Left cardiac atrium (tissue), 4 donors: ENCODE data around the gene ARHGDIA. TPM values are rescaled to one million over a fixed set of nuclear protein-coding genes. Genes with fewer than 3 reads are reported as not detected.

ENCODE experiments used
- ATAC-seq, 2 donors: fragments of 200-7000 bp; cut with Tn5 transposase; one replicate each; pipeline ENCODE4 v1.9.1; 2020; ENCODE audit warnings: mild to moderate bottlenecking in 2 of 2, moderate library complexity in 2 of 2
- DNase-seq: peaks from one replicate; pipeline ENCODE4 v3.0.0-alpha.2; 2020
- intact Hi-C, 2 donors: fragments of 100-400 bp; cut with DNase I; formaldehyde crosslinking; loops; one replicate each; pipeline versions ENCODE4 v1.14.1 to v1.15.1; 2022 to 2023
- total RNA-seq, 2 donors: library from RNA; stranded (reverse); fragmentation: NEBNext Ultra II Directional; extraction: Animal tissue kit (Norgen Biotek cat#: 25700); gene quantifications; one replicate each; pipeline ENCODE4 v1.2.1, GENCODE V29; 2021
- donor health status: DM: no; HTN: yes; CAD: no.
- donor health status: DM: no; HTN: yes; CAD: no; lungs with severe emphysema.
- donor health status: DM: yes; HTN: yes; CAD: no.
- donor health status: Dilated cardiomyopathy.

The ARHGDIA gene
- total RNA-seq, 2 donors from 2014 or later, result 168 to 252 TPM

DNA sequence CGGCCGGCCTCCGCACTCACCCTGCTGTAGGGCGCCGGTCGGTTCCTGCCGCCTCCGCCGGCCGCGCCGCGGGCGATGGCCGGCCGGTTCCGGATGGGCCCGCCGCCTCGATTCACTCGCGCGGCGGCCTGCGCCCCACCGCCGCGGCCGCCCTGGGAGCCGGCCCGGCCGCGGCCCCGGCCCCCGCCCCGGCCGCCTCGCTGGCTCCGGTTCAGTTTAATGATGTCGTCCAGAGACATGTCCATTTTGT is 20.1 kb upstream of the ARHGDIA start:
- intact Hi-C loops, result no loop called here
- DNase-seq (no peak), ATAC-seq (no peak)

DNA sequence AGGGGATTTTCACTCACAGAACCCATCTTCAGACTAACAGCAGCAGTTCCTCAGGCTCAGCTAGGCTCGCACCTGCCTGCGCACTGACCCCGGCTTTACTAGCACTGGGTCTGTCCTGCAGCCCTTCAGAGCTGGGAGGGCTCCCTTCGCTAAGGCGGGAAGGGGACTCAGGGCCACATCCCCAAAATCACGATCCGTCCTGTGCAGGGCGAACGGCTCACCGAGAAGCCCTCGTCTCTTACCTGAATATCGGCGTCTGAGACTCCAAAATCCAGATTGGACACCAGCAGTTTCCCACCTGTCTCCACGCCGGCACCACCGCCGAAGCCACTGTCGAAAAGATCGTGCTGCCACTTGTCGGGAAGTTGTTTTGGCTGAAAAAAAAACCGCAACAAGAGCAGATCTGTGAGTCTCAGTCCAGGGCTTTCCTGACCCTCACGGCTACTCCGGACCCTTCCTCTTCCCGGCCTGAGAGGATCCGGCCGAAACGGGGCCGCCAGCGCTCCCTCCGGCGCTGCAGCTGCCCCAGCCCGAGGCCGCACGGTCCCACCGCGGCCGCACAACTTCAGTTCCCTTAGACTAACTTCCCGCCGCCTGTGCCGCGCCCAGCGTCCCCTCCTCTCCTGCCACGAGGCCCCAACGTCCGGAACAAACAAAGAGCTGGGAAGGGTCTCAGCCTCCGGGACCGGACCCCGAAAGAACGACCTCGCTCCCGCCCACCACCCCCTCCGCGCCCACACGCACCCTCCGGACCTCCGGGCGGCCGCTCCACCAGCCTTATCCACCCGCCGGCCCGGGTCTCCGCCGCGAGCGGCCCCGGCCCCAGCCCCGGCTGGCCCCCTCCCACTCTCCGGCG is 19.5 kb upstream of the ARHGDIA start:
- DNase-seq (no peak), ATAC-seq (no peak)
- intact Hi-C loops, result no loop called here

DNA sequence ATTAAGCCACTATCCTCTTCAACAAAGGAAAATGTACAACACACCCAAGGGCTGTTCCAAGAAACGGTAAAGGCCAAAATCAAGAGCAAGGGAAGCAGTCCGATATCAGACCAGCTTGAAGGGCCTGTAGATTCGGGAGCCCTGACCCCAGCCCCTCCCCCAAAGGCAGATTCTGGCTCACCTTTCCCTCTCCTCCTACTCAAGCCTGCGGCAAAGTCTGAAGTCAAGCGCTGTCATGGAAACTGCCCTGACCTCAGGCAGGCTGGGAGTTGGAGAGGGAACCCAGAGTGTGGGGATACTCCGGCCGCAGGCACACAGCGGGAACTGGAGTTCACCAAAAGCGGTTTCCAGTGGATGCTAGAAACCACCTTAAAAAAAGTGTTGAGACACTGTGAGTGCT is 18.5 kb upstream of the ARHGDIA start:
- intact Hi-C loops, result no loop called here
- no peak for DNase-seq
- no peak for ATAC-seq

DNA sequence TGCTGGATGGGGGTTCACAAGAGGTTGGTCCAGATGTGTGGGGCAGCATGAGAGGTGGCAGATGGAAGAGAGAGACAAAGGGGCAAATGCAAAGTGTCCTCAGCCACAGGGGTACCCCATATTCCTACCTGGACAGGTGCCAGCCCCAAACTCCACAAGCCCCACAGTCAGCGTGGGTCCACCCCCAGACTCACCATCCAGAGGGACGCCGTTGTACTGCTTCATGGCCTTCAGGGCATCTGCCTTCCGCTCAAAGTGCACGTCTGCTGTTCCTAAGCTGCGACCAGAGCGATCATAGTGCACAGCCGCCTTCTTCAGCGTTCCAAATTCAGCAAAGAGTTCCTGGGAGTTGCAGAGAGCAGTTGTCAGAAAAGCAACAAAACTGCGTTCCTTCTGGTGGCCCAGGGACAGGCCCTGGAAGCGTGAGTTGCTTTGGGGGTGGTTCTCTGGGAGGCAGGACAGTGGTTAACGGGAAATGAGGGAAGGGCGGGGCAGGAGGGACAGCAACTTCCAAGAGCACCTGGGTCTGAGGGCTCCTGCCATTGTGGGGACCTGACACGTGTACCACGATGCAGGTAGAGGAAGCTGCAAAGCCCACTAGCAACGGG is 18.0 kb upstream of the ARHGDIA start:
- no peak for DNase-seq
- ATAC-seq, result no peak
- intact Hi-C loops, result no loop called here

DNA sequence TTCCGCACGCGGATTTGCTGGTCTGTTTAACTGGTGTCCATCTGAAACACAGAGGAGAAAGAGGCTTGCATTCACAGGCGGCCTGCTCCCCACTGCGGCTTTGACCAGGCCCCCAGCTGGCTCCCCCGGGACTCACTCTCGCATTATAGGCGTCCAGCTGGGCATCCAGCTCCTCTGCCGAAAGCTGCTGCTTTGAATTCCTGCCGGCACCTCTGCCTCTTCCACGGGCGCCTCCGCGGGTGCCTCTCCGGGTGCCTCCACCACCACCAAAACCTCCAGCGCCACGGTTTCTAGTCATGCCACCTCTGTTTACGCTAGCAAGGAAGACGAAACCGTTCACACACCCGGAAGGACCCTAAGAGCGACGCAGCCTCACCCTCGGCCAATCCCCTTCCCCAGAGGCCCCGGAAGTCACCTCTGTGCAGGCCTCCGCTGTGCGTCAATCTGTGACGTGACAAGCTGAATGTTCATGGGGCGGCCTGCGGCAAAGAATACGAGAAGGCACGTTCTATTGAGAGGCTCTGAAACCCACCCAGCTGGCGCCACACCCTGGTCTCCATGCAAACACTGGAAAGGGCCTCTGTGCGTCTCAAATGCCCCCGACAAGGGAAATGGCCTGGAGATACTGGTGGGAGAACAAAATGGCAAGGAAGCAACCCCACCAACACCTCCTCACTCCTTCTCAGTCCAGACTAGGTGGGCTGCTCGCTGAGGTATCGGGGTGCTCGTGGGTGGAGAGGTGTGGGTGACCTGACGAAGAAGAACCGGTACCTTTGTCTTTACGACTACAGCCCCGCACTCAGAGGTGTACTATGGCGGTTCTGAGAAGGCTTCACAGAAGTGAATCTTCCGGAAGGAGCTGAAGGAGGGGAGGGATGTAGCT is 17.2 kb upstream of the ARHGDIA start:
- intact Hi-C loops, result no loop called here
- no peak for DNase-seq
- ATAC-seq, result no peak

DNA sequence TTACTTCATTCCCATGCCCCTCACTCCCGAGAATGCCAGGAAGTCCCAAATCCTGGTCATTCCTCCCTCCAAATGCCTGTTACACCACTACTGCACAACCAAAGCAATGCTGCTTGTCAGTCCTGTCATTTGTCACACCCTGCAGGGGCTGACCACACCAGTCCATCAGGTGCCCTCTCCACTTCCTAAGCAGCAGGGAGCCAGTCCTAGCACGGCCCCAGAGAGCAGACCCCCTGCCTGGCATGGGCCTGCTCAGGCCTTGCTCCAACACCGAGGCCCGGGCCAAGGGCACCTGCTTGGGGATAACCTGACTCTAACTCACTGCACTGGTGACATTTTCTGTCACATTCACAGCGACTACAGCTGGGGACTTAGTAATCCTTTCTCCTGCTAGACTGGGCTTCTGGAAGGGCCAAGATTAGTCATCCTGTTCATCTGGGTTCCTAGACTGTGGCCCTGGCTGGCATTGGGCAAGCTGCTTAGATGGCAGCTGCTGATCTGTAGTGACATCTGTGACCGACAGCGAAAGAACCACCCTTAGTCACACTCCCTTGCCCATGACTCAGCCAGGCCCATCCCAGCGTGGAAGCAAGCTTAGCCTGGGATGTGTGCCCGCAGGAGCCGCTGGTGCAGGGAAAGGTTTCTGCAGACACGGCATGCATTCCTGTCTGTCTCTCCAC is 14.9 kb upstream of the ARHGDIA start:
- intact Hi-C loops, result no loop called here
- DNase-seq (no peak), ATAC-seq (peak in 1 of 2 donors; percentile 30)

DNA sequence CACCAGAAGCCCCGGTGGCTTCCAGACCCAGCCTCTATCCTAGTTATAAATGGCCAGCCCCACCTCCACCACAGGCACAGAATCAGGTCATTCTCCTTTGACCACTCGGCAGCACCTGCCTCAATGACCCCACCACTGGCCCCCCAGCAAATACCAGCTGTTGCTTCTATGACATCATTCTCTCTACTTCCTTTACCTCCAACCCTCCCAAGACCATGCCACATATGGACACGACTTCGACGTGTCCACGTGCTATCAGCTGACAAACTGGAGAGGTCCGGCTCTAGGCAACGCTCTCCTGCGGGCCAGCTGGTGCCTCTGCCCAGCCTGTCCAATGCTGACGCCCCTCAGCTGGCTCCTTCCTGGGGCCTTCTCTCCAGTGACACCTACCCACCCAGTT is 14.3 kb upstream of the ARHGDIA start:
- peak in 1 of 2 donors; percentile 4 for ATAC-seq
- intact Hi-C loops, result no loop called here

DNA sequence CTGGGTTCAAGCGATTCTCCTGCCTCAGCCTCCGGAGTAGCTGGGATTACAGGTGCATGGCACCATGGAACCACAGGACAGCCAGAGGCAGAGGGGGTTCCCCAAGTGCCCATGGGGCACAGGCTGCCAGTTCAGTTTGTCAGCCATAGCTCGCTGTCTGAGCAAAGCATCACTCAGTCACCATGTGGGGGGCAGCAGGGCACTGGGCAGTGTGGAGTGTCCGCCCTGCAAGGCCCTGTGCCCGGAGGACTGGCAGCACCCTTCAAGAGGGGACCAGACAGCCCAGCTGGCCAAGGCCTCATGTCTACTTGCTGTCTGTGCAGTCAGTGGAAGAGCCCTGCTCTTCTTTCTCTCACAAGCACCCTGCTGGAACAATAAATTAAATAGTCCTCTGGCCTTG is 13.8 kb upstream of the ARHGDIA start:
- ATAC-seq (peak in 1 of 2 donors; percentile 7), DNase-seq (no peak)
- intact Hi-C loops, result no loop called here

More for the DNA sequence above, 14.3 kb upstream of the ARHGDIA start:
- no peak for DNase-seq

DNA sequence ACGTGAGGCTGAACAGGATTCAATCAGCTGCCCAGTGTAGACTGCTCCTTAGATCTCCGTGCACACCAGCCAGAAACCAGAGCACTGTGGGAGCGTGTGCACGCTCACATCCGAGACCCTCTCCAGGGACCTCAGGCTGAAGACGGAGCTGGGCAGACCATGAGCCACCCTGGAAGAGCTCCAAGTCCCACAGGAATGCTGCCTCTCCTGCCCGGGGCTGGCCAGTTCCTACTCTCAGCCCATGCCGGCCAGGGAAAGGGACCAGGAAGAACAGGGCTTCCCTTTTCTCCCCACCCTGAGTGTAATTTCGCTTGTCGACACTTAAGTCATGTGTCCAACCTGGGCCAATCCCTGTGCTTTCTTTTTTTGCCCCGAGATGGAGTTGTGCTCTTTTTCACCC is 13.4 kb upstream of the ARHGDIA start:
- DNase-seq (no peak), ATAC-seq (peak; percentile 23 to 69)
- intact Hi-C loops, result no loop called here

DNA sequence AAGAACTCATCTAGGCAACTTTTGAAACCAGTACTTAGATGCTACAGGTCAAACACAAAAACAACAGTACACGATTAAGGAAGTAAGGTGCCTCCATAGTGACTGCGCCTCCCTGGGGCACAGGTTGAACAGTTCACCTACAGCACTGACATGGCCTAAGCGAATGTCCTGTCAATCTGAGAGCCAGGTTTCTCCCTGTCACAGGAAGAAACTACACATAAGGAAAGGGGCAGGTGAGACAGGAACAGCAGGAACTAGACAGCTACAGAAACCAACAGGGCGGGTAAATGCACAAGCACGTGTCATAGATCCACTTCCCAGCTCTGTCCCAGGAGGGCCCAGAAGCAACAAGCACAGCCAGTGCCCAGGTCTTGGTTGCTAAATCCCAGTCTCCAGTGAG is 8.0 kb upstream of the ARHGDIA start:
- intact Hi-C loops, result no loop called here
- ATAC-seq (no peak), DNase-seq (no peak)

DNA sequence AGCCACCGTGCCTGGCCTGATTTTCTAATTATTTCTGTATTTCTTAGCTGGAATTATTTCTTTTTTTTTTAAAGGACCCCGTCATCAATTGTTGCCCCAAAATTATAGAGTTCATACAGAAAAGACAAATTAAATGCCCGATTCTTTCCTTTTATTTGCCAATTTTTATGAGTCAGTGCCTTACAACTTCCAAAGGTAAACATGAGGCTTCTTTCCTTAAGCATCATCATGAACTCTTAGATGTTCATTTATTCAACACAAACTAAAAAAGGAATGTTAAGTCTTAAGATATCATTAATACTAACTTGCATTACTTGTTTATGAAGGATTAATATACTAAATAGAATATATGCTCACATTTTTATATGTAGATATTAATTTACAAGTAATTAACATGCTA is 7.2 kb upstream of the ARHGDIA start:
- no peak for ATAC-seq
- intact Hi-C loops, result no loop called here
- no peak for DNase-seq

DNA sequence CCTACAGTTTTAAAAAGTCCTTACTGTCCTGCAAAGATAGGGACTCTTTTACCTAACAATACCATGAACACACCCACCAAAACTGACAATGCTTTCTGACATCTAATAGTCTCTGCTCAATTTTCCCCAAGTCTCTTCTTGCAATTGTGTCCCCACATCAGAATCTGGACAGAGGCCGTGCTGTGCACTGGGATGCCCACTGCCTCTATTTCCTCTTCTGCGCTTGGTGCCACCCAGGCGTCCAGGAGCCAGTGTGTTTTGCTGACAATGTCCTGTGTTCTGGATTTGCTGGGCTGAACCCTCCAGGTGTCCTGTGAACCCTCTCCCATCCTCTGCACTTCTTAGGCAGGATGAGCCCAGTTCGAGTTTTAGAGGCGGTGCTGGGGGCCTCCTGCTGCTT is 6.4 kb upstream of the ARHGDIA start:
- intact Hi-C loops, result no loop called here
- DNase-seq, result no peak
- ATAC-seq, result no peak

DNA sequence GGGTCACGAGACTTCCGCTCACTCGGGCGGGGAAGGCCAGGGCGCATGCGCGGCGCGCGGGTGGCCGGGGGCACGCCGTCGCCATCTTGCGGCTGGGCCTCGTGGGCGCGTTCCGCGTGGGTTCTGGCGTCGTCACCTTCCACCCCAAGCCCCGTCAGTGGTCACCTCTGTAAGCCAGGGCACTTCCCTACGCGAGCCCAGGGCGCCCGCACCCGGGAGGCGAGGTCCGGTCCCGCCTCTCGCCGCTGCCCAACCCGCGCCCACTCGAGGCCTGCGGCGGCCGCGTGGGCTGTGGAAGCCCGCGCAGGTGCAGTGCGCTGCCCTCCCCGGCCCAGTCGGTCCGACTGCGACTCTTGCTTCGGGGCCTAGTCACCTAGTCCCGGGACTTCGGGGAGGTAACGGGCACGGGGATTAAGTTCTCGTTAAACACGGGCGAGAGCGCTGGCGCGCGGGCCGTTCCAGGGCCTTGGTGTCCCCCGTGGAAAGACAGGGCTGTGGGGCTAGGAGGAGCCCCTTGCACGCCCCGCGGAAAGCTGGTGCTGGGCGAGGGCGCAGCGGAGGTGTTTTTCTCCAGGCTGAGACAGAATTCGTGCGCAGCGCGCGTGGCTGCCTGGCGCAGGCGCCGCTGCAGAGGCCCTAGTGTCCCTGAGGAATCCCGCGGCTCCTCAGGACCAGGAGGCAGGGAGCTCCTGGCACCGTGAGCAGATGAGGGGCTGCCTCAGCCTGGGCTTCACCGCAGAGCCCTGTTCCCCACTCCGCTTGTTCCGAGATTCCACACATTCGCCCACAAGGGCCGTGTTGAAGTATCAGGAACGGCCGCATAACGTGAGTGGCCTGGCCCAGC is 472 bp upstream of the ARHGDIA start:
- DNase-seq, result peak; percentile 97
- intact Hi-C loops, result no loop called here
- ATAC-seq, result peak; percentile 28 to 53

DNA sequence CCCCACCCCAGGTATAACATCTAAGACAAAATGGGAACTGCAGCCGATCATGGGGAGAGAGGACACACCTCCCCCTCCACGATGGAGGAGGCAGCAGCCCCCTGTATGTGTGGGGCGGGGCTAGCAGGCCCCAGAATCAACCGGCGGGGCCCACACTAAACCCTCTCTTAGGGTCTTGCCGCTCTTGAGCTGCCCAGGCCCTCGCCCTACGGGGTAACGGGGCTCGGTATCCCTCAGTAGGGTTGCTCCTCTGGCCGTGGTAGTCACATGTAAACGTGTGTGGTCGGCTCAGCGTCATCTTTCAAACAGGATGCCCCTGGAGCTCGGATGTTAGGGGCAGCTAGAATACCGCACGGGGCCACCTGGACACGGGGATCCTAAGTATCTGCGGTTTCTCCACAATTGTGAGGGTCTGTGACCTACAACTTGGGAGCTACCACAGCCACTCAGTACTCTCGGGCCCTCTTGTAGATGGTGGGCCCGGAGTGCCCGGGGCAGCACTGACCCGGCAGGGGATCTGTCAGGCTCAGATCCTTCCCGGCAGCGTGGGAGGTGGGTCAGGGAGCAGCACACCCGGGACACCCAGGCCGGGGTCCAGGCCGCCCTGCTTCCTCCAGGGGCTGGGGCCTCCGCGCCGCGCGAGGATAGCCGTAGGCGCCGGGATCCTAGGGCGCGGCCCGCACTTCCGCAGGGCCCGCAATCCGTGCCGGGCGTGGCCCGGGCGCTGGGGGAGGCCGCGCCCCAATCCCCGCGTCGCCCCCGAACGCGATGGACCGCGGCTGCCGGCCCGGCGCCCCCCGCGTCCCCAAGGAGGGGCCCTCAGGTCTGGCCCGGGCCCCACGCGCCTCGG is 781 bp downstream of the ARHGDIA start:
- peak; percentile 63 for DNase-seq
- intact Hi-C loops, result no loop called here

DNA sequence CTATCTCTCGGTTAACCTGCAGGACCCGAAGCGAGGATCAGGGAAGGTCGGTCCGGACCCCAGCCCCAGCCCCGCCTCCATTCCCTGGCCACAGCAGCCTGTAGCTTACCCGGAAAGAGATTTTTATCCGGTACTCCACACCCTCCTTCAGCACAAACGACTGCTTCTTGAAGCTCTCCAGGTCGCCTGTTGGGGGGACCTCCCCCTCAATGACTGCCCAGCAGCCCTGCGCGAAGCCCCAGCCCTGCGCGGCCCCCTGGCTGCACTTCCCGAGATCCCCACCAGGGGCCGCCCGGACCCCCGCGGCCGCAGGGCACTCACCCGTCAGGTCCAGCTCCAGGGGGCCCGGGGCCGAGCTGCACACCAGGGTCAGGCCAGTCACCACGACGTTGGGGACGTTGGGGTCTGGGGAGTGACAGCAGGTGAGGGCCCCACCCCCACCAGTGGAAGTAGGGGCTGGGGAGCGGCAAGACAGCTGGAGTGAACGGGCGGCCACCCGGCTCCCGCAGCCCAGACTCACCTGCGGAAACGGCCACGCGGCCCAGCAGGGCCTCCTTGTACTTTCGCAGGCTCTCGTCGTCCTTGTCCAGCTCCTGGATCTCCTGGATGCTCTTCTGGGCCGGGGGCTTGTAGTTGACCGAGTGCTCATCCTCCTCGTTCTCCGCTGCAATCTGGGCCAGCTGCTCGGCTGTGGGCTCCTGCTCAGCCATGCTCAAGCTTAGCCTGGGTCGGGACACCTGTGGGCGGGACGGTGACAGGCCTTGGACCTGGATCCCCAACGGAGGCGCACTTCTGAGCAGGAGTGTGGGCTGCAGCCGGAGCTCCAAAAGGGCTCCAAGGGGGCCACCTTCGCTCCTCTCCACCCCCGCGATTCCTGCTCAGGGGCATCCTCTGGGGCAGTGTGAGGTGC is 1.7 kb downstream of the ARHGDIA start:
- peak; percentile 13 to 18 for ATAC-seq
- intact Hi-C loops, result no loop called here
- peak; percentile 62 for DNase-seq

More for the DNA sequence above, 781 bp downstream of the ARHGDIA start:
- peak; percentile 2 to 3 for ATAC-seq

DNA sequence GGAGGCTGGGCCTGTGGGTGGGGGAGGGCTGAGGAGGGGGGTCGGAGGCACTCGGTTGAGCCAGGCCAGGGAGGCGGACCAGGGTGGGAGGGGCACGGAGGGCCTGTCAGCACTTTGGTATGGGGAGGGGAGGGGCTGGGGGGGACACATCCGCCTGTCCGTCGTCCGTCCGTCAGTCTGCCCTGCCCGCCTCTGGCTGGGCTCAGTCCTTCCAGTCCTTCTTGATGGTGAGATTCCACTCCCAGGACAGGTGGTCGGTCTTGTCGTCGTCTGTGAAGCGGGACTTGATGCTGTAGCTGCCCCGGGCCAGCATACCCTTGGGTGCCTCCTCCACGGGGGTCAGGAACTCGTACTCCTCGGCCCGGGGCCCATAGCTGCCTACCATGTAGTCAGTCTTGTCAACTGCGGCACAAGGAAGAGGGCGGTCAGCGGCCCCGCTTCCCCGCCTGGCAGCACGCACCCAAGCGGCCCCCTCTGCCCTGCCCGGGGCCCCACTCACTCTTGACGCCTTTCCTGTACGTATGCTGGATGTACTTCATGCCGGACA is 2.4 kb downstream of the ARHGDIA start:
- DNase-seq, result peak; percentile 70

More for the DNA sequence above, 2.4 kb downstream of the ARHGDIA start:
- intact Hi-C loops, result no loop called here
- peak in 1 of 2 donors; percentile 23 for ATAC-seq
